GM19328 (cell line): ENCODE measurements around the gene GPR108.
"Not testable (repeated sequence)": the region's sequence is repeated elsewhere in the genome, so short reads cannot be mapped to it uniquely, and the experiment has no call there.

Experiments used
- ATAC-seq: cut with Tn5 transposase; IDR thresholded peaks from one replicate; pipeline ENCODE4 v1.9.1; 2021; ENCODE audit warnings: mild to moderate bottlenecking, moderate library complexity; ENCODE audit not compliant: unreplicated experiment

GPR108 gene

GRCh38 chr19:6761053-6761676, 23.8 kb upstream of the GPR108 start:
- no peak for ATAC-seq

GRCh38 chr19:6760606-6761005, 23.2 kb upstream of the GPR108 start:
- ATAC-seq: no peak

GRCh38 chr19:6754653-6755463, 17.5 kb upstream of the GPR108 start:
- ATAC-seq: no peak

- ATAC-seq: no peak
These were observed 16.8 kb upstream of the GPR108 start for GRCh38 chr19:6754136-6754535.

- peak; percentile 64 for ATAC-seq
These were observed 16.0 kb upstream of the GPR108 start for GRCh38 chr19:6753178-6754031.

DNA sequence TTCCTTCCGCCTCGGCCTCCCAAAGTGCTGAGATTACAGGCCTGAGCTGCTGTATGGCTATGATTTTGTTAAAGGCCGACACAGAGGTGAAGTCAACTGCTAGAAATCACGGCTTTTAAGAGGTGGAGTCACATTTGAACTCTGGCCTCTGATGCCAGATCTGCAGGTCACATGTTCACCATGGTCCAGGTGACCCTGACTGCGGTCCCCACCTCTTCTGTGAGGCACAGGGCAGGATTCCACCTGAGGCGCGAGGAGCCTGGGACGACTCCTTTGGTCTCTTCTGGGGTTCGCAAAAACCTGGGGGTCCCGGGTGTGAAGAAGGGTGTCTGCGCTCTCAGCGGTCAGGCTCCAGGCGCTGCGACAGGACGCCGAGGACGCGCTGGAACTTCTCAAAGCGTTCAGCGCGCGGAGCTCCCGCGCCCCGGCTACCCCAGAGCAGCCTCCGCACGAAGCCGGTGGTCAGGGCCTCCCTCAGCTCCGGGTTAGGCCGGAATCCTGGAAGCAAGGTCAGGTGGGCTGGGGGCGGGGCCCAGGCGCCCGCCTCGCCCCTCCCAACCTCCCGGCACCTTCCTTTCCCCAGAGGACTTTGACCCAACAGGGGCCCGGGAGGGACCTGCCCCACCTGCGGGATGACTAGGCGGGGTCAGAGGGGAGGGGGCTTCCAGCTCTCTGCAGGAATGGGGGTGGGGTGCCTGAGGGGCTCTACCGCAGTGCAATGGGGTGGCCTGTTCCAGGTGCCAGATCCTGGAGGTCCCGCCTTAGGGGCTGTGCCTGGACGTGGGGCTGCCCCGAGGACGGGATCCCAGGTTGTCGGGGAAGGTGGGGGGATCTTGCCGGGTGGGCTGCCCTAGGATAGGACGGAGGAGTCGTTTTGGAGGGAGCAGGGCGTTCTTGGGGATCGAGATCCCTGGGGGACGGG, 15.1 kb upstream of the GPR108 start:
- ATAC-seq: no peak

DNA sequence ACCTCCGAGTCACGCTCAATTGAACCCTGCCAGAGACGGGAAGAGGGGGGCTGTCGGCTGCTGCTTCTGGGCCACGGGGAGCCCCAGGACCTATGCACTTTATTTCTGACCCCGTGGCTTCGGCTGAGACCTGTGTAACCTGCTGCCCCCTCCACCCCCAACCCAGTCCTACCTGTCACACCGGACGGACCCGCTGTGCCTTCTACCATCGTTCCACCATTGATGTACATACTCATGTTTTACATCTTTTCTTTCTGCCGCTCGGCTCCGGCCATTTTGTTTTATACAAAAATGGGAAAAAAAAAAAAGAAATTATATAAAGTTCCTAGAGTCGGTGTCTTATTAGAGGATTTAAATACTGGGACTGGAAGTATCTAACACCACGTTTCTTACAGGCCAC, 13.8 kb upstream of the GPR108 start:
- no peak for ATAC-seq

DNA sequence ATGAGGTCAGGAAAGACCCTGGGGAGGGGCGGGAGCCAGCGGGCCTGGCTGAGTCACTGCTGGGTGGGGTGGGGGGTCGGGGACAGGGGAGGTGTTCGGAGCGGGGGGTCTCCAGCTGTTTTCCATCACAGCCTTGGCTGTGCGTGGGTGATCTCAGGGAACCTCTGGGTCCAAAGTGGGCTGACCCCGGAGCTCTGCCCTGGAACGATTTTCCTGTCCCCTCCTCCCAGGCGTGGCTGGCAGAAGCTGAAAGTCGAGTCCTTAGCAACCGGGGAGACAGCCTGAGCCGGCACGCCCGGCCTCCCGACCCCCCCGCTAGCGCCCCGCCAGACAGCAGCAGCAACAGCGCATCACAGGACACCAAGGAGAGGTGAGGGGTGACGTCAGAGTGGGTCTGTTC, 12.7 kb upstream of the GPR108 start:
- ATAC-seq: no peak

GRCh38 chr19:6748543-6748942, 11.2 kb upstream of the GPR108 start:
- ATAC-seq: not testable (repeated sequence)

DNA sequence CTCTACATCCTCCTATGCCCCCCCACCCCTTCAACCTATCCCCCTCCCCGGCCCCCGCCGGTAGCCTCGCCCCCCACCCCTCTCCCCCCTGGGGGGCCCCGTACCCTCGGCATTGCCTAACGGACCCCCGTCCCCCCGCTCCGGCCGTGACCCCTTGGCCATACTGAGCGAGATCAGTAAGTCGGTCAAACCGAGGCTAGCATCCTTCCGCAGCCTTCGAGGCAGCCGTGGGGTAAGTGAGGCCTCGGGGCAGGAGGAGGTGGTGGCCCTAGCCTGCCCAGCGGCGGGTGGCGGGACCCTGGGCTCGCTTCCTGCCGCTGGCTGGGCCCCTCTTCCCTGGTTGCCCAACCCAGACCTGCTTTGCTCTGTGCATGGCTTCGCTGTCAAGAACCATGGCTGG, 8.6 kb upstream of the GPR108 start:
- no peak for ATAC-seq

- no peak for ATAC-seq
These were observed 7.3 kb upstream of the GPR108 start for GRCh38 chr19:6744381-6745301.

- no peak for ATAC-seq
These were observed 6.5 kb upstream of the GPR108 start for GRCh38 chr19:6743714-6744380.

GRCh38 chr19:6743066-6743465, 5.7 kb upstream of the GPR108 start:
- no peak for ATAC-seq

DNA sequence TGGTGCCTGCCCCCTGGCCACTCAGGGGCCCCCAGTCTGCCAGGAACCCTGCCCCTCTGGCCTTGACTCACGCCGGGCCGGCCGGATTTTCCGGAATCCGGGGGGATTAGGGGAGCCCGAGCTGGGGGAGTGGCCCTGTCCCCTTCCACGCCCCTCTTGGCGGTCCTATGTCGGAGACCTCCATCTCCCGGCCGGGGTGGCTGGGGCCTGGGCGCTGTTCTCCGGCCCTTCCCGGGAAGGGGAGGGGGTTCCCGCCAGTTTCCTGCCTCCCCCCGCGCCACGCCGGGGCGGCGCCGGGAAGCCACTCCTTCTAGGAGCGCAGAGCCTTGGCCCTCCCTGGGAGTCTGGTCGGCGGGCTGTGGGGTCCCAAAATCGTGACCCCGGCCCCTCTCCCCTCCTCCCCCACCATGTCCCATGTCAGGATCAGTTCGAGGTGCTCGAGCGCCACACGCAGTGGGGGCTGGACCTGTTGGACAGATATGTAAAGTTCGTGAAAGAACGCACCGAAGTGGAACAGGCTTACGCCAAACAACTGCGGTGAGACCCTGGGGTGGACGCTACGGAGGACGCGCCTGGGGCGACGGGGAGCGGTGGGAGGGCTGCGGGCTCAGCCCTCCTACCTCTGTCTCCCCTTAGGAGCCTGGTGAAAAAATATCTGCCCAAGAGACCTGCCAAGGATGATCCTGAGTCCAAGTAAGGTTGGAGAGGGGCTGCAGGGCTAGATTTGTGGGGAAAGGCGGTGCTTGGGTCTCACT, 3.4 kb upstream of the GPR108 start:
- ATAC-seq: no peak

DNA sequence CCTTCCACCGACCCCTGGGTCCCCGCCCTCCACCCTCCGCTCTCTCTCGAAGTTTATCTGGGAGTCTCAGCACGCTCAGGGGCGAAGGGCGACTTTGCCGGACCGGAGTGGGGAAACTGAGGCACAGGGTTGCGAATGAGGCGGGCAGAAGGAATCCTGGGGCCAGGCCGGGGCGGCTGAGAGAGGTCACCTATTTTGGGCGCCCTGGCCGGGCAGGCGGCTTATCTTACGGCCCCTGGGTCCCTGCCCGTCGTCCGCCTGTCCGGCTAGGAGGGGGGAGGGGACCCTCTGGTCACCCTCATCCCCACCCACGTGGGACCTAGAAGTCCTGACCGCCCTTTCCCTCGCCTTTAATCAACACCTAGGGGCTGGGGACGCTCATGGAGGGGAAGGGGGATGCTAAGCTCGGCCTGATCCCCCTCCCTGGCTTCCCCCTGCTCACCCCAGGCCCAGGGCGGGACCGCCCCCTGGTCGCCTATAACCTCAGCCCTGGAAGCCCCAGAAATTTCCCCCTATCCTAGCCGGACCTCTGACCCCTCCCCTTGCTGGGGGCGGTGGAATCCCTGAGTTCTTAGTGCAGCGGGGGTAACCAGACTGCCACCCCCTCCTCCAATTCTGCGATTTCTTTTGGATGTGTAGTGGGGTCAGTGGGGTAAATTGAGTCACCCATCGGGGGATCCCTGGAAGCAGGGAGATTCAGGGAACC, 2.7 kb upstream of the GPR108 start:
- no peak for ATAC-seq

GRCh38 chr19:6739390-6739882, 2.1 kb upstream of the GPR108 start, which contains the start of gene TRIP10:
TRIP10 (plus strand) TSS chr19:6739680; CDS start chr19:6739762, 82 bp downstream.
- ATAC-seq: no peak

GRCh38 chr19:6738787-6739389, 1.5 kb upstream of the GPR108 start:
- no peak for ATAC-seq
